Left lung (tissue), 10 donors: ENCODE results near the gene NSD1. TPM values are rescaled to one million over a fixed set of nuclear protein-coding genes. Genes with fewer than 3 reads are reported as not detected.

Experiments used
- ATAC-seq: fragments of 200-7000 bp; cut with Tn5 transposase; one replicate; pipeline ENCODE4 v1.9.1; 2020; ENCODE audit warnings: moderate library complexity
- DNase-seq, 4 donors: peaks; one replicate each; pipeline ENCODE4 v3.0.0-alpha.2; 2013 to 2020
- H3K27ac ChIP-seq, 2 donors: fragments of 200-600 bp; sonication (generic) in 1 of 2; one replicate each; pipeline versions ENCODE4 v1.5.0 to v1.8.0; 2020 to 2021
- H3K27me3 ChIP-seq, 2 donors: fragments of 200-600 bp; sonication (generic) in 1 of 2; one replicate each; pipeline versions ENCODE4 v1.5.0 to v1.8.0; 2020 to 2021
- H3K36me3 ChIP-seq, 2 donors: fragments of 200-600 bp; sonication (generic) in 1 of 2; one replicate each; pipeline versions ENCODE4 v1.5.0 to v1.8.0; 2020 to 2021
- H3K4me1 ChIP-seq, 2 donors: fragments of 200-600 bp; one replicate each; pipeline ENCODE4 v1.8.0; 2021
- H3K4me3 ChIP-seq, 2 donors: fragments of 200-600 bp; sonication (generic) in 1 of 2; one replicate each; pipeline versions ENCODE4 v1.5.0 to v1.8.0; 2020 to 2021; ENCODE audit warnings: mild to moderate bottlenecking in 1 of 2
- H3K9me3 ChIP-seq, 2 donors: fragments of 200-600 bp; sonication (generic) in 1 of 2; one replicate each; pipeline versions ENCODE4 v1.5.0 to v1.8.0; 2020 to 2021
- CTCF ChIP-seq, 2 donors: fragments of 200-600 bp; sonication (generic) in 1 of 2; IDR thresholded peaks; one replicate each; pipeline versions ENCODE4 v1.5.0 to v1.8.0; 2021; ENCODE audit warnings: antibody characterized with exemption in 2 of 2
- intact Hi-C, 2 donors: fragments of 100-400 bp; cut with DNase I; formaldehyde crosslinking; loops; one replicate each; pipeline versions ENCODE4 v1.11.2 to v1.14.2; 2022
- polyA plus RNA-seq, 6 donors: library from polyadenylated mRNA; unstranded; fragments of 120-200 nt; gene quantifications; one replicate each; pipeline ENCODE4 v1.2.1, GENCODE V29; 2013; ENCODE audit not compliant: insufficient read length in 6 of 6
- total RNA-seq, 2 donors: library from RNA; stranded (reverse); fragmentation: NEBNext Ultra II Directional; extraction: Animal tissue kit (Norgen Biotek cat#: 25700); gene quantifications; one replicate each; pipeline ENCODE4 v1.2.1, GENCODE V29; 2021
- donor health status: DM: no; HTN: yes; CAD: no.
- donor health status: DM: no; HTN: no; CAD: no.

The NSD1 gene
- total and polyA plus RNA-seq, 8 donors, result 45.8 to 79.7 (median 54.1) TPM

GRCh38 chr5:177186645-177187044, 53.1 kb downstream of the NSD1 start:
- no peak for ATAC-seq
- Histone ChIP-seq H3K27ac (no peak overlapping the region), H3K4me3 (no peak overlapping the region), H3K27me3 (no peaks in the 10 kb centered on the region), H3K9me3 (no peaks in the 10 kb centered on the region), H3K36me3 (peaks cover 0 to 10% of the 10 kb centered on the region in 2 donors), H3K4me1 (peaks cover 3 to 28% of the 10 kb centered on the region in 2 donors)
- intact Hi-C loops, result no loop called here
- TF ChIP-seq CTCF (IDR thresholded peaks at IDR 0.05), result no peak
- DNase-seq, result no peak

GRCh38 chr5:177188775-177189174, 55.2 kb downstream of the NSD1 start:
- no peak for DNase-seq
- no peak overlapping the region for H3K4me3 ChIP-seq
- ATAC-seq, result no peak
- no peaks in the 10 kb centered on the region for H3K27me3 ChIP-seq
- no peak overlapping the region for H3K27ac ChIP-seq
- H3K36me3 ChIP-seq, result peaks cover 0 to 31% of the 10 kb centered on the region in 2 donors
- H3K4me1 ChIP-seq, result peaks cover 3 to 27% of the 10 kb centered on the region in 2 donors
- intact Hi-C loops, result no loop called here
- no peaks in the 10 kb centered on the region for H3K9me3 ChIP-seq
- TF ChIP-seq CTCF (IDR thresholded peaks at IDR 0.05), result no peak

- ATAC-seq, result no peak
- no peak for TF ChIP-seq CTCF (IDR thresholded peaks at IDR 0.05)
- intact Hi-C loops, result no loop called here
- H3K4me1 ChIP-seq, result peaks cover under 1 to 21% of the 10 kb centered on the region in 2 donors
- H3K9me3 ChIP-seq, result no peaks in the 10 kb centered on the region
- H3K27me3 ChIP-seq, result no peaks in the 10 kb centered on the region
- DNase-seq, result no peak
- no peak overlapping the region for H3K27ac ChIP-seq
- H3K4me3 ChIP-seq, result no peak overlapping the region
- H3K36me3 ChIP-seq, result peaks cover 0 to 37% of the 10 kb centered on the region in 2 donors
These were observed 55.8 kb downstream of the NSD1 start for GRCh38 chr5:177189416-177189815.

- H3K4me3 ChIP-seq, result no peak overlapping the region
- no peak overlapping the region for H3K27ac ChIP-seq
- no peak for DNase-seq
- no peaks in the 10 kb centered on the region for H3K27me3 ChIP-seq
- peaks cover 0 to 42% of the 10 kb centered on the region in 2 donors for H3K36me3 ChIP-seq
- TF ChIP-seq CTCF (IDR thresholded peaks at IDR 0.05), result no peak
- intact Hi-C loops, result no loop called here
- no peaks in the 10 kb centered on the region for H3K9me3 ChIP-seq
- ATAC-seq, result no peak
- H3K4me1 ChIP-seq, result peaks cover 0 to 15% of the 10 kb centered on the region in 2 donors
These were observed 56.4 kb downstream of the NSD1 start for GRCh38 chr5:177189965-177190364.

- Histone ChIP-seq H3K4me1 (peaks cover 0 to 1% of the 10 kb centered on the region in 2 donors), H3K36me3 (peaks cover 0 to 77% of the 10 kb centered on the region in 2 donors), H3K4me3 (no peak overlapping the region), H3K27ac (no peak overlapping the region), H3K27me3 (no peaks in the 10 kb centered on the region), H3K9me3 (no peaks in the 10 kb centered on the region)
- ATAC-seq (peak; percentile 61), DNase-seq (no peak)
- no peak for TF ChIP-seq CTCF (IDR thresholded peaks at IDR 0.05)
- intact Hi-C loops, result no loop called here
These were observed 60.7 kb downstream of the NSD1 start for GRCh38 chr5:177194268-177194667.
